ENCODE results near the gene TCOF1. TPM values are rescaled to one million over a fixed set of nuclear protein-coding genes. Genes with fewer than 3 reads are reported as not detected.
A peak's percentile ranks its signal among the peaks of the same experiment; 100 is the strongest.

TCOF1 gene
- total and polyA plus RNA-seq, 2 experiments from 2014 or later: 86.8 to 165 TPM

DNA sequence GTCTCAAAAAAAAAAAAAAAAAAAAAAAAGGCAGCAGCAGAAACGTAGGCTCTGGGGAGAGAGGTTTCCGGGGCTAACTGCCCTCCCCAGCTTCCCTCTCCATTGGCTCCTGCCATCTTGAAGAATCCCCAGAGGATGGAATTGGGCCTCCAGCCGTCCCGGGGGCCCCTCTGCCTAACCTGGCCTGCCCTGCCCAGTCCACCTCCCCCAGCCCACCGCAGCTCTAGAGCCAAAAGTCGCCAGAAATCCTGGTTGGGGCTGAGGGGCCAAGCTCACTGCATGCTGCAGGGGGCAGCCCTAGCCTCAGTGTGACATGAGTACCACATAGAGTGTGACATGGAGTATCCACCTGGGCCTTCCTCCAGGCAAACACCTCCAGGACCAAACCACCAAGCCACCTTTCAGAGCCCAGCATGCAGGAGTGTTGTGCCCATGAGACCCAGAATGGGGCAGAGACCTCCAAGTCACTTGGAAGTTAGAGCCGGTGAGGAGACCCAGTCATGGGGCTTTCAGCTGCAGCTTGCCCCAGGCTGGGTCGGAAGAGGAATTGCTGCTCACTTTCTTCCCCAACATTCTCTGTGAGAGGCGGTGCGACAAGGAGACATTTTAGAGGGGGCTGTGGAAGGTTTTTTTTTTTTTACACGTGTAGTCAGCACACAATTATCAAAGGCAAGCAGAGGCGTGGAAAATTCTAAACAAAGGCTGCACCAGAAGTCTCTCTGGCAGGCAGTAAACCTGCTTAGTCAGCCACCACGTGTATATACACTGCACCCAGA, 37.6 kb downstream of the TCOF1 start:
- Histone ChIP-seq H3K36me3 (ENCODE audit: insufficient read depth) (peaks cover 41% of the 10 kb centered on the region), H3K27me3 (ENCODE audit: insufficient read depth) (no peaks in the 10 kb centered on the region), H3K4me2 (no peak overlapping the region), H3K4me3 (no peak overlapping the region), H2AFZ (no peak overlapping the region), H3F3A (replicated peaks; ENCODE audit: low read depth) (0 out of 2 replicates have a peak, but pooled peaks cover 2% of the 10 kb centered on the region), H3K9me2 (ENCODE audit: insufficient read depth) (no peaks in the 10 kb centered on the region), H3K27ac (ENCODE audit: low read depth) (no peak overlapping the region), H4K20me1 (replicated peaks; ENCODE audit: insufficient read depth) (peaks cover 7% of the 10 kb centered on the region; the same call in 1 of the 2 replicates), H3K79me2 (replicated peaks; ENCODE audit: insufficient read depth) (no peaks in the 10 kb centered on the region), H3K4me1 (ENCODE audit: insufficient read depth) (no peaks in the 10 kb centered on the region)
- H3K4me3 Mint-ChIP-seq: no peak overlapping the region
- peaks cover 95% of the 10 kb centered on the region for H3K36me3 Mint-ChIP-seq (ENCODE audit: low read depth)
- H3K4me1 Mint-ChIP-seq: no peaks in the 10 kb centered on the region; the same call in 2 of the 3 replicates
- TF ChIP-seq STAT1 (IDR thresholded peaks at IDR 0.05; ENCODE audit: unreplicated experiment) (no peak), ZNF114 (CRISPR knock-in tag; IDR thresholded peaks at IDR 0.05) (no peak)
- TF ChIP-seq, protein P1, sequence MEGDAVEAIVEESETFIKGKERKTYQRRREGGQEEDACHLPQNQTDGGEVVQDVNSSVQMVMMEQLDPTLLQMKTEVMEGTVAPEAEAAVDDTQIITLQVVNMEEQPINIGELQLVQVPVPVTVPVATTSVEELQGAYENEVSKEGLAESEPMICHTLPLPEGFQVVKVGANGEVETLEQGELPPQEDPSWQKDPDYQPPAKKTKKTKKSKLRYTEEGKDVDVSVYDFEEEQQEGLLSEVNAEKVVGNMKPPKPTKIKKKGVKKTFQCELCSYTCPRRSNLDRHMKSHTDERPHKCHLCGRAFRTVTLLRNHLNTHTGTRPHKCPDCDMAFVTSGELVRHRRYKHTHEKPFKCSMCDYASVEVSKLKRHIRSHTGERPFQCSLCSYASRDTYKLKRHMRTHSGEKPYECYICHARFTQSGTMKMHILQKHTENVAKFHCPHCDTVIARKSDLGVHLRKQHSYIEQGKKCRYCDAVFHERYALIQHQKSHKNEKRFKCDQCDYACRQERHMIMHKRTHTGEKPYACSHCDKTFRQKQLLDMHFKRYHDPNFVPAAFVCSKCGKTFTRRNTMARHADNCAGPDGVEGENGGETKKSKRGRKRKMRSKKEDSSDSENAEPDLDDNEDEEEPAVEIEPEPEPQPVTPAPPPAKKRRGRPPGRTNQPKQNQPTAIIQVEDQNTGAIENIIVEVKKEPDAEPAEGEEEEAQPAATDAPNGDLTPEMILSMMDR (conservative IDR thresholded peaks at IDR 0.05; ENCODE audit: low read depth in 2 of 2): peak in 1 of 2 experiments; percentile 31; a peak in 1 of 4 replicates
- peaks cover 4% of the 10 kb centered on the region for H3K27me3 Mint-ChIP-seq (ENCODE audit: insufficient read depth, low read depth, poor library complexity)
- H3K9me3 Mint-ChIP-seq: no peaks in the 10 kb centered on the region
- H3K27ac Mint-ChIP-seq: no peak overlapping the region; the same call in 1 of the 2 replicates
- DNase-seq (ENCODE audit: low spot score): no peak
- peak; percentile 11; the same call in 2 of the 3 replicates for ATAC-seq

DNA sequence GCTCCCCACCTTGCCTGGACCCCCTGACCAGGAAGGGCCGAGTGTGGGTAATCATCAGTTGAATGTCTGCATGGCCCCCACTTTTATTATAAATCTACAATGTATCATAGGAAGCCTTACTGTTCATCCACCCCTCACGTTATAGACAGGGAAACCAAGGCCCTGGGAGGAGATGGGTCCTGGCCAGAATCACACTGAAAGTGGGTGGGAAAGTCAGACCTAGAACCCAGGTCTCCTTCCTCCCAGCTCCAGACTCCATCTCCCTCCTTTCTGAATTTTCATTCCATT, 38.1 kb downstream of the TCOF1 start:
- Mint-ChIP-seq H3K27me3 (ENCODE audit: insufficient read depth, low read depth, poor library complexity) (peaks cover 8% of the 10 kb centered on the region), H3K27ac (no peak overlapping the region), H3K9me3 (no peaks in the 10 kb centered on the region), H3K4me3 (no peak overlapping the region; the same call in 2 of the 3 replicates), H3K4me1 (no peaks in the 10 kb centered on the region; the same call in 2 of the 3 replicates), H3K36me3 (ENCODE audit: low read depth) (peaks cover 95% of the 10 kb centered on the region)
- no peak overlapping the region for H3K27ac ChIP-seq (ENCODE audit: low read depth)
- no peaks in the 10 kb centered on the region for H3K9me2 ChIP-seq (ENCODE audit: insufficient read depth)
- H3K27me3 ChIP-seq (ENCODE audit: insufficient read depth): no peaks in the 10 kb centered on the region
- H3K4me2 ChIP-seq: no peak overlapping the region
- H2AFZ ChIP-seq: no peak overlapping the region
- H3K4me1 ChIP-seq (ENCODE audit: insufficient read depth): no peaks in the 10 kb centered on the region
- H3K79me2 ChIP-seq (replicated peaks; ENCODE audit: insufficient read depth): no peaks in the 10 kb centered on the region
- no peak overlapping the region for H3K4me3 ChIP-seq
- 0 out of 2 replicates have a peak, but pooled peaks cover 2% of the 10 kb centered on the region for H3F3A ChIP-seq (replicated peaks; ENCODE audit: low read depth)
- TF ChIP-seq EZH2 (IDR thresholded peaks at IDR 0.05; ENCODE audit: low read depth, unreplicated experiment) (no peak), ZNF114 (CRISPR knock-in tag; IDR thresholded peaks at IDR 0.05) (no peak), EZH2phosphoT487 (IDR thresholded peaks at IDR 0.05; ENCODE audit: unreplicated experiment) (no peak)
- TF ChIP-seq, protein P1 (conservative IDR thresholded peaks at IDR 0.05; ENCODE audit: low read depth in 2 of 2): no peak
- H4K20me1 ChIP-seq (replicated peaks; ENCODE audit: insufficient read depth): peaks cover 7% of the 10 kb centered on the region; the same call in 1 of the 2 replicates
- ATAC-seq (no peak), DNase-seq (ENCODE audit: low spot score) (no peak)
- peaks cover 36% of the 10 kb centered on the region for H3K36me3 ChIP-seq (ENCODE audit: insufficient read depth)

All from GM23338 (cell line).